AG04449 (cell line): ENCODE data around the gene OLA1.

Experiments
- CTCF ChIA-PET: fragments of 350-600 bp; formaldehyde crosslinking; extraction: SDS; loops from one replicate; lab custom pipeline; 2021; ENCODE audit warnings: antibody characterized with exemption; lab: Yijun Ruan, JAX
- POLR2A ChIA-PET: fragments of 400-600, 350-600 bp; formaldehyde crosslinking; extraction: SDS; loops from one replicate; lab custom pipeline; 2020; ENCODE audit warnings: antibody characterized with exemption, inconsistent platforms; lab: Yijun Ruan, JAX
- DNase-seq: peaks from one replicate; pipeline ENCODE4 v3.0.0-alpha.2; 2010; ENCODE audit warnings: low read depth, low spot score
- H3K4me3 ChIP-seq: 2 replicates; pipeline ENCODE4 v1.5.1; 2011; ENCODE audit warnings: low read depth, mild to moderate bottlenecking, control low read depth, low read length
- TF ChIP-seq, protein P1 (sequence below): IDR thresholded peaks from one replicate; pipeline ENCODE4 v1.5.1; 2011; ENCODE audit warnings: mild to moderate bottlenecking, moderate library complexity, low read length, control low read depth, inconsistent platforms; ENCODE audit not compliant: insufficient read depth; ENCODE audit errors: missing control alignments

OLA1 gene

DNA sequence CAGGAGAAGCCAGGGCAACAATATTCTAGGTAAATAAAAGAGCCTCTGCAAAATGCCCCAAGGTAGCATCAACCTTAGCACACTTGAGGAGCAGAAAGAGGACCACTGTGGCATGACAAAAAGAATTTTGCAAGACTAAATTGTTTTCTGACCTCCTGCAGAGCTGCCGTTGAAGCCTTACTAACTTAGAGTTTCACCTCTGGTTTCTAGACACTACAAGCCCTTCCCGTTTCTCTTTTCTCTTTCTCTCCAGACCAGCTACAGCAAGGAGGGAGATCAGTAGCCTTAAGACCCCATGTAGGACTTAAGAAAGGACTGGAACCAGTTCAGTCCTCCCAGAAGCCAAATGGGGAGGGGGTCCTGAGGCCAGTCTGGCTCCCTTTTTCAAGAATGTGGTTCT lies 209.9 kb downstream of the OLA1 start:
- ChIA-PET POLR2A (no interaction called here), CTCF (interaction anchor here (0.8 to 1.8 kb wide), 6 partner anchors 12 to 303 kb away, joined by 3 to 5 read pairs (median 3); no protein-coding TSS in a partner anchor)
- no peak overlapping the region for H3K4me3 ChIP-seq
- TF ChIP-seq, protein P1, sequence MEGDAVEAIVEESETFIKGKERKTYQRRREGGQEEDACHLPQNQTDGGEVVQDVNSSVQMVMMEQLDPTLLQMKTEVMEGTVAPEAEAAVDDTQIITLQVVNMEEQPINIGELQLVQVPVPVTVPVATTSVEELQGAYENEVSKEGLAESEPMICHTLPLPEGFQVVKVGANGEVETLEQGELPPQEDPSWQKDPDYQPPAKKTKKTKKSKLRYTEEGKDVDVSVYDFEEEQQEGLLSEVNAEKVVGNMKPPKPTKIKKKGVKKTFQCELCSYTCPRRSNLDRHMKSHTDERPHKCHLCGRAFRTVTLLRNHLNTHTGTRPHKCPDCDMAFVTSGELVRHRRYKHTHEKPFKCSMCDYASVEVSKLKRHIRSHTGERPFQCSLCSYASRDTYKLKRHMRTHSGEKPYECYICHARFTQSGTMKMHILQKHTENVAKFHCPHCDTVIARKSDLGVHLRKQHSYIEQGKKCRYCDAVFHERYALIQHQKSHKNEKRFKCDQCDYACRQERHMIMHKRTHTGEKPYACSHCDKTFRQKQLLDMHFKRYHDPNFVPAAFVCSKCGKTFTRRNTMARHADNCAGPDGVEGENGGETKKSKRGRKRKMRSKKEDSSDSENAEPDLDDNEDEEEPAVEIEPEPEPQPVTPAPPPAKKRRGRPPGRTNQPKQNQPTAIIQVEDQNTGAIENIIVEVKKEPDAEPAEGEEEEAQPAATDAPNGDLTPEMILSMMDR = no peak
- no peak for DNase-seq

GRCh38 chr2:174036825-174037224 lies 211.5 kb downstream of the OLA1 start:
- DNase-seq = no peak
- H3K4me3 ChIP-seq = no peak overlapping the region
- TF ChIP-seq, protein P1 = no peak
- POLR2A ChIA-PET = no interaction called here
- CTCF ChIA-PET = interaction anchor here (1.5 to 1.8 kb wide), 2 partner anchors 14 to 153 kb away, joined by 3 to 5 read pairs; no protein-coding TSS in a partner anchor

GRCh38 chr2:174035981-174036742 lies 212.2 kb downstream of the OLA1 start:
- ChIA-PET CTCF (interaction anchor here (1.4 to 1.5 kb wide), 2 partner anchors 8 to 463 kb away, joined by 3 to 6 read pairs; no protein-coding TSS in a partner anchor), POLR2A (interaction anchor here (0.6 kb wide), 1 partner anchor 162 kb away, joined by 3 read pairs; no protein-coding TSS in a partner anchor)
- no peak for DNase-seq
- H3K4me3 ChIP-seq = no peak overlapping the region
- TF ChIP-seq, protein P1 = no peak

- DNase-seq = no peak
- no peak overlapping the region for H3K4me3 ChIP-seq
- ChIA-PET CTCF (interaction anchor here (0.7 to 1.5 kb wide), 3 partner anchors 9 to 462 kb away, joined by 3 to 6 read pairs (median 3); no protein-coding TSS in a partner anchor), POLR2A (no interaction called here)
- TF ChIP-seq, protein P1 = no peak
These were observed 213.2 kb downstream of the OLA1 start for GRCh38 chr2:174035117-174035635.

- H3K4me3 ChIP-seq = no peak overlapping the region
- TF ChIP-seq, protein P1 = no peak
- ChIA-PET CTCF (interaction anchor here (1.3 kb wide), 1 partner anchor 11 kb away, joined by 5 read pairs; no protein-coding TSS in a partner anchor), POLR2A (no interaction called here)
- DNase-seq = no peak
These were observed 215.2 kb downstream of the OLA1 start for GRCh38 chr2:174033163-174033550.

GRCh38 chr2:174031226-174031625 lies 217.1 kb downstream of the OLA1 start:
- CTCF ChIA-PET = interaction anchor here (1.4 kb wide), 1 partner anchor 9 kb away, joined by 4 read pairs; no protein-coding TSS in a partner anchor
- POLR2A ChIA-PET = interaction anchor here (0.6 to 1.0 kb wide), 2 partner anchors 22 to 37 kb away, joined by 3 to 4 read pairs; no protein-coding TSS in a partner anchor
- TF ChIP-seq, protein P1 = no peak

More at GRCh38 chr2:174031226-174031625, 217.1 kb downstream of the OLA1 start:
- H3K4me3 ChIP-seq = no peak overlapping the region
- DNase-seq = no peak
